ENCODE results near the gene PDCL2. TPM values are rescaled to one million over a fixed set of nuclear protein-coding genes. Genes with fewer than 3 reads are reported as not detected.

PDCL2 gene
- total and polyA plus RNA-seq, 10 of the 15 experiments (the other 5 are each of a cell fraction or from before 2014, with no cell fraction given) = not detected

- TF ChIP-seq CBX3 (IDR thresholded peaks at IDR 0.05; ENCODE audit: borderline replicate concordance, low read depth) (no peak), ESRRA (IDR thresholded peaks at IDR 0.05; ENCODE audit: low read length) (no peak), CTCF (IDR thresholded peaks at IDR 0.05 in 2 of 3, conservative IDR thresholded peaks at IDR 0.05 in 1 of 3; ENCODE audit: control insufficient read depth in 2 of 3, extremely low read depth in 1 of 3, insufficient read depth in 1 of 3, low read depth in 3 of 3, low read length in 3 of 3) (no peak), NKRF (conservative IDR thresholded peaks at IDR 0.05) (no peak)
Measured at GRCh38 chr4:55592014-55592413, at the start of gene PDCL2 (continued).

GRCh38 chr4:55637272-55637820 is 45.3 kb upstream of the PDCL2 start:
- H3K4me1 ChIP-seq (ENCODE audit: control insufficient read depth, insufficient read depth, low read length) = no peaks in the 10 kb centered on the region
- intact Hi-C loops (cut with micrococcal nuclease; ENCODE audit: unreplicated experiment) = no loop called here
- no peaks in the 10 kb centered on the region for H3K79me2 ChIP-seq (ENCODE audit: control insufficient read depth, insufficient read depth, low read length)
- in situ Hi-C loops (cut with MboI) = no loop called here
- no peaks in the 10 kb centered on the region for H4K20me1 ChIP-seq (ENCODE audit: control insufficient read depth, insufficient read depth)
- WGBS (ENCODE audit: insufficient coverage, insufficient replicate concordance, low lambda C conversion rate, missing lambda C conversion rate) = 19% methylated on average over 10 of the region's 12 CpGs
- FAIRE-seq = no peak
- ATAC-seq = no peak
- H3K36me3 ChIP-seq (ENCODE audit: control insufficient read depth in 2 of 2, insufficient read depth in 2 of 2, low read length in 1 of 2) = no peaks in the 10 kb centered on the region
- H3K27me3 ChIP-seq (replicated peaks in 1 of 2; ENCODE audit: control insufficient read depth in 2 of 2, insufficient read depth in 2 of 2, low read length in 1 of 2) = peaks cover 3% of the 10 kb centered on the region in 2 experiments
- RAD21 ChIA-PET (ENCODE audit: unreplicated experiment) = interaction anchor here (1.2 kb wide), 1 partner anchor 292 kb away, joined by 3 read pairs; no protein-coding TSS in a partner anchor
- no peak overlapping the region for H3K4me2 ChIP-seq (ENCODE audit: control insufficient read depth, insufficient read depth)
- POLR2A ChIA-PET = no interaction called here
- DNase-seq (ENCODE audit: low read depth, low spot score) = no peak
- H2AFZ ChIP-seq (ENCODE audit: control insufficient read depth, low read depth, low read length) = no peak overlapping the region
- CTCF ChIA-PET = interaction anchor here (0.6 kb wide), 1 partner anchor 445 kb away, joined by 3 read pairs; no protein-coding TSS in a partner anchor
- no peak overlapping the region for H3K27ac ChIP-seq (ENCODE audit: control insufficient read depth, insufficient read depth)
- SMC1A ChIA-PET (ENCODE audit: uncharacterized antibody, unreplicated experiment) = no interaction called here
- no peak for TF ChIP-seq CBFB (IDR thresholded peaks at IDR 0.05; ENCODE audit: low read depth)
- TF ChIP-seq IRF5 (IDR thresholded peaks at IDR 0.05; ENCODE audit: borderline replicate concordance) = no peak
- TF ChIP-seq GATAD2B (conservative IDR thresholded peaks at IDR 0.05; ENCODE audit: low read depth) = no peak
- no peaks in the 10 kb centered on the region for H3K9me3 ChIP-seq (replicated peaks; ENCODE audit: control insufficient read depth, insufficient read depth, low read length)
- no peak overlapping the region for H3K4me3 ChIP-seq
- H3K9ac ChIP-seq (ENCODE audit: control insufficient read depth, insufficient read depth, low read length) = no peak overlapping the region
- BruUV-seq (replicated peaks) = no TSS peak
